ENCODE results near the gene PPP6R2. TPM values are rescaled to one million over a fixed set of nuclear protein-coding genes. Genes with fewer than 3 reads are reported as not detected.

PPP6R2 gene
- total RNA-seq, 1 donor, result 27.5 TPM

GRCh38 chr22:50414476-50415248, 71.5 kb downstream of the PPP6R2 start:
- H3K9me3 ChIP-seq (ENCODE audit: low read depth, low read length), result no peaks in the 10 kb centered on the region
- H3K4me1 ChIP-seq (ENCODE audit: insufficient read depth, low read length), result no peaks in the 10 kb centered on the region
- no peaks in the 10 kb centered on the region for H3K27me3 ChIP-seq (ENCODE audit: insufficient read depth, low read length)
- H3K4me3 ChIP-seq (ENCODE audit: low read length), result no peak overlapping the region

GRCh38 chr22:50415426-50415825, 72.3 kb downstream of the PPP6R2 start:
- no peaks in the 10 kb centered on the region for H3K27me3 ChIP-seq (ENCODE audit: insufficient read depth, low read length)
- H3K9me3 ChIP-seq (ENCODE audit: low read depth, low read length), result no peaks in the 10 kb centered on the region
- H3K4me3 ChIP-seq (ENCODE audit: low read length), result no peak overlapping the region
- H3K4me1 ChIP-seq (ENCODE audit: insufficient read depth, low read length), result no peaks in the 10 kb centered on the region

- Histone ChIP-seq H3K27me3 (ENCODE audit: insufficient read depth, low read length) (no peaks in the 10 kb centered on the region), H3K4me1 (ENCODE audit: insufficient read depth, low read length) (no peaks in the 10 kb centered on the region), H3K4me3 (ENCODE audit: low read length) (no peak overlapping the region), H3K9me3 (ENCODE audit: low read depth, low read length) (no peaks in the 10 kb centered on the region)
Measured at GRCh38 chr22:50416996-50417395, 73.9 kb downstream of the PPP6R2 start.

- no peaks in the 10 kb centered on the region for H3K27me3 ChIP-seq (ENCODE audit: insufficient read depth, low read length)
Measured at GRCh38 chr22:50417411-50418210, 74.5 kb downstream of the PPP6R2 start.

GRCh38 chr22:50418624-50419023, 75.5 kb downstream of the PPP6R2 start:
- Histone ChIP-seq H3K4me1 (ENCODE audit: insufficient read depth, low read length) (no peaks in the 10 kb centered on the region), H3K27me3 (ENCODE audit: insufficient read depth, low read length) (no peaks in the 10 kb centered on the region), H3K4me3 (ENCODE audit: low read length) (no peak overlapping the region), H3K9me3 (ENCODE audit: low read depth, low read length) (no peaks in the 10 kb centered on the region)

More at GRCh38 chr22:50417411-50418210, 74.5 kb downstream of the PPP6R2 start:
- Histone ChIP-seq H3K4me1 (ENCODE audit: insufficient read depth, low read length) (no peaks in the 10 kb centered on the region), H3K9me3 (ENCODE audit: low read depth, low read length) (no peaks in the 10 kb centered on the region), H3K4me3 (ENCODE audit: low read length) (no peak overlapping the region)

GRCh38 chr22:50419116-50419515, 76.0 kb downstream of the PPP6R2 start:
- Histone ChIP-seq H3K4me3 (ENCODE audit: low read length) (no peak overlapping the region), H3K27me3 (ENCODE audit: insufficient read depth, low read length) (no peaks in the 10 kb centered on the region), H3K9me3 (ENCODE audit: low read depth, low read length) (no peaks in the 10 kb centered on the region), H3K4me1 (ENCODE audit: insufficient read depth, low read length) (no peaks in the 10 kb centered on the region)

- no peak overlapping the region for H3K4me3 ChIP-seq (ENCODE audit: low read length)
- no peaks in the 10 kb centered on the region for H3K9me3 ChIP-seq (ENCODE audit: low read depth, low read length)
- no peaks in the 10 kb centered on the region for H3K4me1 ChIP-seq (ENCODE audit: insufficient read depth, low read length)
- no peaks in the 10 kb centered on the region for H3K27me3 ChIP-seq (ENCODE audit: insufficient read depth, low read length)
Measured at GRCh38 chr22:50420015-50420414, 76.9 kb downstream of the PPP6R2 start.

- Histone ChIP-seq H3K27me3 (ENCODE audit: insufficient read depth, low read length) (no peaks in the 10 kb centered on the region), H3K4me1 (ENCODE audit: insufficient read depth, low read length) (no peaks in the 10 kb centered on the region), H3K4me3 (ENCODE audit: low read length) (no peak overlapping the region)
Measured at GRCh38 chr22:50420581-50420980, 77.5 kb downstream of the PPP6R2 start.

GRCh38 chr22:50422046-50422445, 78.9 kb downstream of the PPP6R2 start:
- H3K27me3 ChIP-seq (ENCODE audit: insufficient read depth, low read length), result no peaks in the 10 kb centered on the region
- no peaks in the 10 kb centered on the region for H3K4me1 ChIP-seq (ENCODE audit: insufficient read depth, low read length)
- H3K4me3 ChIP-seq (ENCODE audit: low read length), result no peak overlapping the region

More at GRCh38 chr22:50420581-50420980, 77.5 kb downstream of the PPP6R2 start:
- H3K9me3 ChIP-seq (ENCODE audit: low read depth, low read length), result no peaks in the 10 kb centered on the region

GRCh38 chr22:50422961-50423815, 80.1 kb downstream of the PPP6R2 start:
- Histone ChIP-seq H3K4me3 (ENCODE audit: low read length) (no peak overlapping the region), H3K4me1 (ENCODE audit: insufficient read depth, low read length) (no peaks in the 10 kb centered on the region), H3K27me3 (ENCODE audit: insufficient read depth, low read length) (no peaks in the 10 kb centered on the region), H3K9me3 (ENCODE audit: low read depth, low read length) (no peaks in the 10 kb centered on the region)

More at GRCh38 chr22:50422046-50422445, 78.9 kb downstream of the PPP6R2 start:
- no peaks in the 10 kb centered on the region for H3K9me3 ChIP-seq (ENCODE audit: low read depth, low read length)

GRCh38 chr22:50423956-50424355, 80.8 kb downstream of the PPP6R2 start:
- no peaks in the 10 kb centered on the region for H3K9me3 ChIP-seq (ENCODE audit: low read depth, low read length)
- H3K27me3 ChIP-seq (ENCODE audit: insufficient read depth, low read length), result no peaks in the 10 kb centered on the region
- no peak overlapping the region for H3K4me3 ChIP-seq (ENCODE audit: low read length)
- no peaks in the 10 kb centered on the region for H3K4me1 ChIP-seq (ENCODE audit: insufficient read depth, low read length)

- H3K9me3 ChIP-seq (ENCODE audit: low read depth, low read length), result no peaks in the 10 kb centered on the region
- no peak overlapping the region for H3K4me3 ChIP-seq (ENCODE audit: low read length)
- H3K4me1 ChIP-seq (ENCODE audit: insufficient read depth, low read length), result no peaks in the 10 kb centered on the region
- H3K27me3 ChIP-seq (ENCODE audit: insufficient read depth, low read length), result no peaks in the 10 kb centered on the region
Measured at GRCh38 chr22:50425179-50425916, 82.2 kb downstream of the PPP6R2 start.

GRCh38 chr22:50432131-50432876, 89.2 kb downstream of the PPP6R2 start:
- Histone ChIP-seq H3K4me1 (ENCODE audit: insufficient read depth, low read length) (no peaks in the 10 kb centered on the region), H3K27me3 (ENCODE audit: insufficient read depth, low read length) (no peaks in the 10 kb centered on the region), H3K9me3 (ENCODE audit: low read depth, low read length) (no peaks in the 10 kb centered on the region), H3K4me3 (ENCODE audit: low read length) (no peak overlapping the region)

All from mononuclear cell (primary cell).